A673 (cell line): ENCODE results near the gene CHTF18.

Experiments used
- EZH2 ChIP-seq: fragments of 200-600 bp; sonication (generic); IDR thresholded peaks from 2 replicates; pipeline ENCODE4 v1.6.1; 2017; ENCODE audit warnings: borderline replicate concordance, low read depth, mild to moderate bottlenecking, mixed read lengths, antibody characterized with exemption, low read length; ENCODE audit not compliant: poor library complexity, severe bottlenecking
- TF ChIP-seq, protein P1 (sequence below): fragments of 300-800, 200-600 bp; sonication (generic); conservative IDR thresholded peaks from 2 replicates; pipeline ENCODE4 v1.5.1; 2017; ENCODE audit warnings: low read depth, mild to moderate bottlenecking, antibody characterized with exemption, low read length, moderate library complexity, mixed read lengths

DNA sequence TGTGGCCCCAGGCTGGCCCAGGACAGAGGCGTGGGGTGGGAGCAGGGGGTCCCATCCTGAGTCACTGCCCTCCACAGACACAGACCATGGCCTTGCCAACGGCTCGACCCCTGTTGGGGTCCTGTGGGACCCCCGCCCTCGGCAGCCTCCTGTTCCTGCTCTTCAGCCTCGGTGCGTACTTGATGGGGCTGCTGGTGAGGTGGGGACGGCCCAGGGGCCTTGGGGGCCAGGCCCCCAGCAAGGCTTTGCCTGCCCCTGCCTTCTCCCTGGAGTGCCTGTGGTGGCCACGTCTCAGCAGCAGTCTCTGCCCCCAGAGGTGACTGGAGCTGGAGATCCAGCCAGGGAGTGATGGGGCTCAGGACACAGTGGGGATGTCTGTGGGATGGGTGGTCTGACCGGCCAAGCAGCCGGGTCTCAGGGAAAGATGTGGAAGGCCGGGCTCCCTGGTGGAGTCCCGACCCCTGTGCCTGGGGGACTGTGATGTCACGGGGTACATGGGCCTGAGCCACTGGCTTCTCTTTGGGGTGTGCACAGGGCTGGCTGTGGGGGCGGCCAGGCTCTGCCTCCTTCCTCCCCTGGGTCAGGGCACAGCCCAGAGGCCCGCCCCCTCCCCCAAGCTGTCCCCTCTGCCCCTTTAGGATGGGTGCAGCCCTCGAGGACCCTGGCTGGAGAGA is 25.7 kb upstream of the CHTF18 start:
- TF ChIP-seq, protein P1, sequence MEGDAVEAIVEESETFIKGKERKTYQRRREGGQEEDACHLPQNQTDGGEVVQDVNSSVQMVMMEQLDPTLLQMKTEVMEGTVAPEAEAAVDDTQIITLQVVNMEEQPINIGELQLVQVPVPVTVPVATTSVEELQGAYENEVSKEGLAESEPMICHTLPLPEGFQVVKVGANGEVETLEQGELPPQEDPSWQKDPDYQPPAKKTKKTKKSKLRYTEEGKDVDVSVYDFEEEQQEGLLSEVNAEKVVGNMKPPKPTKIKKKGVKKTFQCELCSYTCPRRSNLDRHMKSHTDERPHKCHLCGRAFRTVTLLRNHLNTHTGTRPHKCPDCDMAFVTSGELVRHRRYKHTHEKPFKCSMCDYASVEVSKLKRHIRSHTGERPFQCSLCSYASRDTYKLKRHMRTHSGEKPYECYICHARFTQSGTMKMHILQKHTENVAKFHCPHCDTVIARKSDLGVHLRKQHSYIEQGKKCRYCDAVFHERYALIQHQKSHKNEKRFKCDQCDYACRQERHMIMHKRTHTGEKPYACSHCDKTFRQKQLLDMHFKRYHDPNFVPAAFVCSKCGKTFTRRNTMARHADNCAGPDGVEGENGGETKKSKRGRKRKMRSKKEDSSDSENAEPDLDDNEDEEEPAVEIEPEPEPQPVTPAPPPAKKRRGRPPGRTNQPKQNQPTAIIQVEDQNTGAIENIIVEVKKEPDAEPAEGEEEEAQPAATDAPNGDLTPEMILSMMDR: no peak
- no peak for TF ChIP-seq EZH2
